SKM-1 (cell line): Measurements from ENCODE around the gene SIRT6.
"Not testable (repeated sequence)": the region's sequence is repeated elsewhere in the genome, so short reads cannot be mapped to it uniquely, and the experiment has no call there.

Experiments
- DNase-seq: peaks from one replicate; lab custom pipeline; 2025; ENCODE audit not compliant: unreplicated experiment; lab: John Stamatoyannopoulos, UW

The SIRT6 gene

DNA sequence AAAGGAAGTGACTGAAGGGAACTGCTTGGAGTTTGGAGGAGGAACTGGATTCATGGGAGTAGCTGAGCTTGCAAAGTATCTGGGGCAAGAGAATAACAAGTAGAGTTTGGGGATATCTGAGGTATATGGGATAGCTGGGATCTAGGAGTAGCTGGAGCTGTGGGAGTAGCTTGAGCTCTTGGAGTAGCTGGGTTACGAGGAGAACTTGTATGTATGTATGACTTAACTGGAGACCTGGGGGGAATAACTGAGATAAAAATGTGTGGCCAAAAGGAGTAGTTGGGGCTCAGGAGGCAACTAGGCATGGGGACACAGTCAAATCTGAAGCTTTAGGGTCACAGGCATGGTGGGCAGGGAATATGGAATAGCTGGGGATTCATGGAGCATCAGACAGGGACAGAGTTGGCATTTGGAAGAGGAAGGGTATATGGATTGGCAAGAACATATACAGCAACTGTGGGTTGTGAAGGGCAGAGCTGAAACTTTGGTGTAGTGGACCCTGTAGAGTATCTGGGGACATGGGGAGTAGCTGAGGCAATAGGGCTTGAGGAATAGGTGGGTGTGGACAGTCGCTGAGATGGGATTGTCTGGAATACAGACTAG lies 18.7 kb upstream of the SIRT6 start:
- DNase-seq, result no peak

DNA sequence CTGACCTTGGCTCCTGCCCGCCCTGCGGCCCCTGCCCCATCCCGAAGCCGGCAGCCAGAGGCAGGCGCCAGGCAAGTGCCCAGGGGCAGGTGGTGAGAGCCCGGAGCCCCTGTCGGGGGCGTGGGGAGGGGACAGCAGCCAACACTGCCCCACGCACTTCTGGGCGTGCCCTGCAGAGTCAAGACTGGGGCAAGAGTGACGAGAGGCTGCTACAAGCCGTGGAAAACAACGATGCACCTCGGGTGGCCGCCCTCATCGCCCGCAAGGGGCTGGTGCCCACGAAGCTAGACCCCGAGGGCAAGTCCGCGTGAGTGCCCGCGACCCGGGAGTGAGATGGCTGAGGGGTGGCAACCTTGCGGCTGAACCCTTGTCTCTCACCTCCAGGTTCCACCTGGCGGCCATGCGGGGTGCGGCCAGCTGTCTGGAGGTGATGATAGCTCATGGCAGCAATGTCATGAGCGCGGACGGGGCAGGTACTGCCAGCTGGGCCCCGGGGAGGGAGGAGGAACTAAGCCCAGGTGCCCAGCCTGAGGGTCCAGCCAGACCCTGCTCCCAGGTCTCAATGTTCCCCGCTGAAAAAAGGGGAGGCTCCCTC lies 17.4 kb upstream of the SIRT6 start:
- DNase-seq, result no peak

DNA sequence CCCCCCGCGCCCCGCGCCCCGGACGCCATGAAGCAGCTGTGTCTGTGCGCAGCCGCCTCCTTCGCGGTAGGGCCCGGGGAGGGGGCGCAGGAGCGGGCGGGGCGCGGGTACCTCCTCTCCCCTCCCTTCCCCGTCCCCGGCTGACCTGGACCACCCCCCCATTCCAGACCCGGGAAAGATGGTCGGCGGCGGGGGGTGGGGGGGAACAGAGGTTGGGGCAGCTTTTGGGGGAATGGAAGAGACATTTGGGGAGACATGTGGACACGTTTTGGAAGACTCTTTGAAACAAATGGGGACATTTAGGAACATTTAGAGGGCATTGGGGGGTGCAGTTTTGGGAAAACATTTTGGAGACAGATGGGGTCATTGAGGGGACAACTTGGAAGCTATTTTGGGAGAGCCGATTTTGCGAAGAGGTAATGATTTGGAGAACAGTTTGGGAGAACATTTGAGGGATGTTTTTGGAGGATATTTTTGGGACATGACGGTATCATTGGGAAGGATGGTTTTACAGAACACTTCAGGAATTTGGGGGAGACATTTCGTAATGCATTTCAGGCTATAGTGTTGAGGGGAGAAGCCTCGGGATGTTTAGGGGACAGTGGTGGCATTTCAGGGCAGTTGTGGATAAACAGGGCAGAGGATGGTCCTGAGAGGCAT lies 16.2 kb upstream of the SIRT6 start:
- DNase-seq, result no peak

DNA sequence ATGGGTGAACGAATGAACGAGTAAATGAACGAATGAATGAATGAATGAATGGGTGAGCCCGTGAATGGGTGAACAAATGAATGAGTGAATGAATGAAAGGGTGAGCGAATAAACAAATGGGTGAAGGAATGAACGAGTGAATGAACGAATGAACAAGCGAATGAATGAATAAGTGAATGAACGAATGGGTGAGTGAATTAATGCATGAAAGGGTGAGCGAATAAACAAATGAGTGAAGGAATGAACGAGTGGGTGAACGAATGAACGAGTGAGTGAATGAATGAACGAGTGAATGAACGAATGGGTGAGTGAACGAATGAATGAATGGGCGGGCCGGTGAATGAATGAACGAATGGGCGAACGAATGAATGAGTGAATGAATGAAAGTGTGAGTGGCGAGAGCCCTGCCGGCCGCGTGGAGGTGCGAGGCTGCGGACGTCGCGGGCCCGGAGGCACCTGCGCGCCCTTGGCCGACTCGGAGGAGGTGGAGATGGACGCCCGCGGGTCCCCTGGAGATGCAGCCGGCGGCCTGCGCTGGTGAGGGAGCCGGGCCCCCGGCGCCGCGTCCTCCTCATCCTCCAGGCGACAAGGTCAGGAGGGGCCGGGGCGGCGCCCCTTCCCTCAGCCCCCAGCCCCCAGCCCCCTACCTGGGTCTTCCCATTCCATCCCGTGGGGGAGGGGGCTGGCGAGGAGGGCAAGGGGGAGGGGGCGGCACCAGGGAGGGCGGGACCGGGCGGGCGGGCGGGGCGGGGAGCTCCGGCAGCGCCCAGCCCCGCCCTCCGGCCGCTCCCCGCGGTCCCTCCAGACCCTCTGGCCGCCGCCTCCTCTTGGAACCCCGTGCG lies 15.5 kb upstream of the SIRT6 start:
- DNase-seq, result no peak

DNA sequence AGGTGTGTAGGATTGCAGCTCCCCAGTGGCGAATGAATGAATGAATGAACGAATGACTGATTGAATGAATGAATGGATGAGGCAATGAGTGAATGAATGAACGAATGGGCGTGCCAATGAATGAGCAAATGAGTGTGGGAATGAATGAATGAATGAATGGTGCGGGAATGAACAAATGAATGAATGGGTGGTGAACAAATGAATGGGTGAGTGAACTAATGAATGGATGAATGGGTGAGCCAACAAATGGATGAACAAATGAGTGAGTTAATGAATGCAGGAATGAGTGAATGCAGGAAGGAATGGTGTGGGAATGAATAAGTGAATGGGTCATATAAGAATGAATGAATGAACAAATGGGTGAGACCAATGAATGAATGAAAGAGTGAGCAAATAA lies 14.9 kb upstream of the SIRT6 start:
- DNase-seq, result no peak

DNA sequence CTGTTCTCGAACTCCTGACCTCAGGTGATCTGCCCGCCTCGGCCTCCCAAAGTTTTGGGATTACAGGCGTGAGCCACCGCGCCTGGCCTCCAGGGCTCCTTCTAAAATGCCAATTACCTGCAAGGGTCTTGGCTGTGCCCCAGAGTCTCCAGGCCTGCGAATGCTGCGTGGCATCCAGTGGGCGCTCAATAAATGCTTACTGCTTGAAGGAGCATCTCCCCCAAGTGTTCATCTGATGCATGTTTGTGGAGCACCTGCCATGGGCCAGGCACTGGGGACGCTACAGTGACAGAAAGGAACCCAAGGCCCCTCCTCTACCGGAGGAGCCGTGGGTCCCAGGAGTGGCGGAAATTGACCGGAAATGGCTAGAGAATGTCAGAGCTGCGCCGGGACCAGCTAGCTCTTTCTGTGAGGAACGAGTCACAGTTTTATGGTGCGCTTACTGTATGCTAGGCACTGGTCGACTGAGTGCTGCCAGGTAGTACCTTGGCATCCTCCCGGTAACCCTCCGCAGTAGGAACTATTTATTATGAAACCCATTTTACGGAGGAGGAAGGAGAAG lies 14.3 kb upstream of the SIRT6 start:
- DNase-seq, result no peak

DNA sequence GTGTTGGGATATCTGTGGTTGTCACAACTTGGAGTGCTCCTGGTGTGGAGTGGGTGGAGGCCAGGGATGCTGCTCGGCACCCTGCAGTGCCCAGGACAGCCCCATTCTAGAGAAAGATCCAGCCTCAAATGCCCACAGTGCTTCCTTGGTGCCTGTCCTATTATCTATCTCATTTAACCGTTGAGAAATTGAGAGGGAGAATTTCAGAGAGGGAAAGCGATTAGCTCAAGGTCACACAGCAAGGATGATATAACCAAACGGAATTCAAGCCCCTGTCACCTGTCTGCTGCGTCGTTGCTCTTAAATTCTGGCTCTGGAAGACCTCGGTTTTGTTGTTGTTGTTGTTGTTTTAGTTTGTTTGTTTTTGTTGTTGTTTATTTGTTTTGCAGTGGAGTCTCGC lies 13.6 kb upstream of the SIRT6 start:
- no peak for DNase-seq

DNA sequence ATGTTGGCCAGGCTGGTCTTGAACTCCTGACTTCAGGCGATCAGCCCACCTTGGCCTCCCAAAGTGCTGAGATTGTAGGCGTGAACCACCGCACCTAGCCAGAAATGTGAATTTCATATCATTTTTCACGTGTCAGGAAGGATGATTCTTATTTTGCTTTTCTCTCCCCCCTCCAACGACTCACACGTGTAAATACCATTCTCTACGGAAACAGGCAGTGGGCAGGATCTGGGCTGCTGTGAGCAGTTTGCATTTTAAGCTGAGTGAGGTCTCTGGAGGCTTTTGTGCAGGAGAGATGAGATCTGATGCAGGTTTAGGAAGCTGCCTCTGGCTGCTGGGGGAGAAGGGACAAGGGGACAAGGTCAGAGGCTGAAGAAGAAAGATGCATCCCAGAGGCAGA lies 12.0 kb upstream of the SIRT6 start:
- no peak for DNase-seq

DNA sequence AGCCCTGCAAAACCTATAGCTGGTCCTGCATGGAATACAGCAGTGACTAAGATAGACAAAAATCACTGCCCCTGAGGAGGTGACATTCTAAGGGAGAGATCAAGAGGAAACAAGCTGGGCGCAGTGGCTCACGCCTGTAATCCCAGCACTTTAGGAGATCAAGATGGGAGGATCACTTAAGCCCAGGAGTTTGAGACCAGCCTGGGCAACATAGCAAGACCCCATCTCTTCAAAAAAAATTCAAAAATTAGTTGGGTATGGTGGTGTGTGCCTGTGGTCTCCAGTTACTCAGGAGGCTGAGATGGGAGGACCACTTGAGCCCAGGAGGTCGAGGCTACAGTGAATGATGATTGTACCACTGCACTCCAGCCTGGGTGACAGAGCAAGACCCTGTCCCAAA lies 10.2 kb upstream of the SIRT6 start:
- not testable (repeated sequence) for DNase-seq

DNA sequence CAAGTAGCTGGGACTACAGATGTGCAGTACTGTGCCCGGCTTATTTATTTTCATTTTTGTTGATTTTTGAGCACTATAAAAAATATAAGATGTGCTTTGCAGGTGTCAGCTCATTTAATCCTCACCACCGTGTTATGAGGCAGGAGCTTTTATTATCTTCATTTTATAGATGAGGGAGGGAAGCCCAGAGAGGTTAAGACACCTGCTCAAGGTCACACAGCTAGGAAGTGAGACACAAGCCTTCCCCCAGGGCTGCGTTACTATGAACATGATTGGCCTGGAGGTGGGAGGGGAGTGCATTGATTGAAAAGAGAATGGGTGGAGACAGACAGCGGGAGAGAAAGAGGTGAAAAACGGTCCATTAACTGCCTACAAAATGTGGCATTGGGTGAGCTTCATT lies 7.3 kb upstream of the SIRT6 start:
- no peak for DNase-seq

DNA sequence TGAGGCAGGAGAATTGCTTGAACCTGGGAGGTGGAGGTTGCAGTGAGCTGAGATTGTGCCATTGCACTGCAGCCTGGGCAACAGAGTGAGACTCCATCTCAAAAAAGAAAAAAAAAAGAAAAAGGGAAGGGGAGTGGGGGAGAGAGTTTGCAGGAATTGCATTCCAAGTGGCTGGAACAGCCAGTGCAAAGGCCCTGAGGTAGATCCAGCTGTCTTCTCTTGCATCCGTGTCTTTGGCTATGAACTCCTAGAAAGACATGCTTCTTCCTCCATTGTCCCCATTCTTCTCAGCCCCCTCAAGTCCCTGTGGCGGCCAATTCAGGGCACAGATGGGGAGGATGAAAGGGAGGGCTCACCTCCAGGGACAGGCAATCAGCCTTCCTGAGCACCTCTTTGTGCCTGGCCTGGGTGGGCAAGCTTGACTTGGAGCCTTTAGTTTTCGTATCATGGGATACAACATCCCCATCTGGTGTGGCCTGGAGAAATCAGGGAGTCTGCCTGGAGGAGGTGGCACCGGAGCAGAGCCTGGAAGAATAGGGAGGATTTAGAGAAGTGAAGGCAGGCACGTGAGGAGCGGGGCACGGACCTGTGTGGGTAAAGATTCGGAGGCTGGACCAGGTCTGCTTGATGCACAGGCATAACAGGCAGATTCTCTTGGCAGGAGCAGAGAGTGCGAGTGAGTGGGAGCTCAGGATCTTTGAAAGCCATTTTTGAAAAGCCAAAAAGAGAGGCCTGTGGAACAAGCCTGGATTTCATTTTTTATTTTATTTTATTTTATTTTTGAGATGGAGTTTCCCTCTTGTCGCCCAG lies 5.2 kb upstream of the SIRT6 start:
- DNase-seq, result no peak

DNA sequence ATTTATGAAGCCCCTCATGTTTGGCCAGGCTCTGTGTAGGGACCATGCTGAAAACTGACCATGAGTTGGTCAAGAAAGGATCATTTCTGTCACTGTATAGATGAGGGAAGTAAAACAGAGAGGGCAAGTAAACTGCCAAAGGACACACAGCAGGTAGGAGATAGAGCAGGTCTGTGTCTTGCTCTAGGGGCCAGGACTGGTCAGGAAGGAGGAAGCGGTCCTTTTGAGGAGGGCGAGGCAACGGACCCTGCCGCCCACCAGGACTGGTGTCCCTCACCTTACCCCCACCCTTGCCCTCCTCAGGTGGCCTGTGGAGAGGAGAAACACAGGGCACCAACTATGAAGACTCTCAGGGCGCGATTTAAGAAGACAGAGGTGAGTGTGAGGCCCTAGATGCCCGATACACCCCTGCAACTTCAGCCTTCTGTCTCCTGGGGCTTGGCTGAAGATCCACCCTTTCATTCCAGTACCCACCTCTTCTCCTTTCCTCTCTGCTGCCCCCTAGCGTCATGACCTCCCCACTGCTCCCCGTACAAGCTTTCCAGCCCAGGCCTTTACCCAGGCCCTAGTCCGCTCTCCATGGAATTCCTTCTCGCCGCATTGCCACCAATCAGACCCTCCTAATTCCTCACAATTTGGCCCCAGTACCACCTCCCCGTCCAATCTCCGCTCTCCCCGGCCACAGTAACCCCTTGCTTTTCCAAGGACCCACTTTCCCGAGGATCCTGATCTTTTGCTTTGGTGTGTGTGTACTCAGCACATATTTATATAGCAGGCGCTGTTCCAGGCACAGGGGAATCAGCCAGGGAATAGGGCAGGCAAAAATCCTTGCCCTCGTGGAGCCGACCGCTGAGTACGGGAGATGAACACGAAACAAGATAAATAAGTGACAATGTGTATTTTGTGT lies 4.0 kb upstream of the SIRT6 start:
- peak; percentile 75 for DNase-seq

DNA sequence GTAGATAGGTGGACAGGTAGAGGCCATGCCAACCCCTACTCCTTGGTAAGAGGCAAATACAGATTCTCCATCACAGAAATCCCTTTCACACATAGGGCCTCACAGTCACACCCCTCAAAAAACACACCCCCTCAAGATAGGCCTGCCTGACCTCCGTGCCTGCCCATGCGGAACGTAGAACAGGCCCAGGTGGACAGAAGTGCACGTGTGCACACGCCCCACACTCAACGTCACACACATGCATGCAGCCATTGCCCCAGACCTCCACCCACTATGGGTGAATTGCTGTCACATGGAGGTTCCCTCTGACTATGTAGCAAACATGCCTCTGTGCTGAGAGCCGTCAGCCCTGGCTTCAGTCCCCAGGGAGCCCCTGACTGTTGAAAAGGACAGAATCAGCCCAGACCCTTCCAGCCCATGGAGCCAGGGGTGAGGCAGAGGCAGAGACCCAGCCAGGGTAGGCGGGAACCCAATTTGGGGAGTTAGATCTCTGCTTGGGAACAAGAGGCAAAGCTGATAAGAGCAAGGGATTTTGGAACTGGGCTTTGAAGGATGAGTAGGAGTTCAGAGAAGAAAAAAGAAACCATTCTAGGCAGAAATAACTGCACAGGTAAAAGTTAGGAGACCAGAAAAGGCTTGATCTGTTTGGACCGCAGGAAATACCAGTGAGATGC lies 3.2 kb upstream of the SIRT6 start:
- no peak for DNase-seq

DNA sequence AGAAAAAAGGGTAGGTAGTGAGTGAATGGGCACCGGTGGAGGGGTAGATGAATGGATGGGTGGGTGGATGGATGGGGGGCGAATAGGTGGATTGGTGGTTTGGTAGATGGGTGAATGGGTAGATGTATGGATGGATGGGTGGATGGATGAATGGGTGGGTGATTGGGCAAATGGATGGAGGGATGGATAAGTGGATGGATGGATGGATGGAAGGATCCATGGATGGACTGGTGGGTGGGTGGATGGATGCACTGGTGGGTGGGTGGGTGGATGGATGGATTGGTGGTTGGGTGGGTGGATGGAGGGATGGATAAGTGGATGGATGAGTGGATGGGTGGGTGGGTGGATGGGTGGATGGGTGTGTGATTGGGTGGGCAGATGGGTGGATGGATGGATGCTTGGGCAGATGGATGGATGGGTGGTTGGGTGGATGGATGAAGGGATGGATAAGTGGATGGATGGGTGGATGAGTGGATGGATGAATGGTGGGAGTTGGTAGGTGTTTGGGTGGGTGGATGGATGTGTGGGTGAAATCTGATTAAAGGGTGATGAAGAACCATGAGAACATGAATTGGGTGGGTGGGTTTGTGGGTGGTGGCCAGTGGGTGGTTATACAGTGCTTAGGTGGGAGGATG lies 2.5 kb upstream of the SIRT6 start:
- no peak for DNase-seq

DNA sequence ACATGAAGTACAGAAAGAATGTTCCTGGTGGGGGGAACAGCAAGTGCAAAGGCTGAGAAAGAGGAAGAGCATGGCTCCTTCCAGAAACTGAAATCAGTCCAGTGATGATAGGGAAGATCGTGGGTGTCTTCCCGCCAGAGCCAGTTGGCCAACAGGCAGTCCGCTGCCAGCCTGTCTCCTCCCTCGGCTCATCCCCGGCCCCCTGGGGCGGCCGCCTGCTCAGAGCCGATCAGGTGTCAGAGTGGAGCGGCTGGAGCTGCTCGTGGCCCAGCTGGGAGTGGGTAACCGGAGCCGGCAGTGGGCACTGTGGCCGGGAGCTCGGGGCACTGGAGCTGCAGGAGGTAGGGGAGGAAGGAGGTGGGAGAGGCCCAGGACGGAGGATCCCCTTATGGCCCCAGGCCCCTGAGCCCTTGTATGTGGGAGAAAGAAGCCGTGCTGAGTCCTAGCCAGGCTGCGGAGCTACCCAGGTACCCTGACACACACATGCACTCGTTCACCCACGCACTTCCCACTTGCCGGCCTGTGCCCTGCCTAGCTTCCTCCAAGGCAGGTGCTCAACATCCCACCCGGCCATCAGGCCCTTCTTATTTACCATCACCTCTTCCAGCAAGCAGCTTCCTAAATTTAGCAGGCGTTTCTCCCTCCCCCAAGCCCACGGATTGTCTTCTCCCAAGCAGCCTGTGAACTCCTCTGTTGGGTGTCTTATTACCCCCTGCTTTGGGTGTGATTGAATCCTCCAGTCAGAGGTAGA lies 1.8 kb upstream of the SIRT6 start:
- no peak for DNase-seq

DNA sequence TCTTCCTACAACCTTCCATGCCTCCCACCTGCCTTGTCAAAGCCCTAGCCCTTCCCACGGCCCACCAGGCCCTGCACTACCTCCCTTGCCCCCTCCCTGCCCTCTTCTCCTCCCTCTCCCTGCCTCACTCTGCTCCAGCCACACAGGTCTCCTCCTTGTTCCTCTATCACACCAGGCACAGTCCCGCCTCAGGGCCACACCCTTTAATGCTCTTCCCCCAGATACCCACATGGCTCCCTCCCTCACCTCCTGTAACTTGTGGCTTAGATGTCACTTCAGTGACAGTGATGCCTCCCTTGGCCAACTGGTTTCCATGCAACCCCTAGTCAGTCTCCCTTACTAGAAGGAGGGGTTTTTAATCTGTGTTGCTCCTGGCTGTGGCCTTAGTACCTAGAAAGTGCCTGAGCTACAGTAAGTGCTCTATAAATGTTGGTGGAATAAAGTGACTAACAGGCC lies 1.3 kb downstream of the SIRT6 start:
- DNase-seq, result no peak

DNA sequence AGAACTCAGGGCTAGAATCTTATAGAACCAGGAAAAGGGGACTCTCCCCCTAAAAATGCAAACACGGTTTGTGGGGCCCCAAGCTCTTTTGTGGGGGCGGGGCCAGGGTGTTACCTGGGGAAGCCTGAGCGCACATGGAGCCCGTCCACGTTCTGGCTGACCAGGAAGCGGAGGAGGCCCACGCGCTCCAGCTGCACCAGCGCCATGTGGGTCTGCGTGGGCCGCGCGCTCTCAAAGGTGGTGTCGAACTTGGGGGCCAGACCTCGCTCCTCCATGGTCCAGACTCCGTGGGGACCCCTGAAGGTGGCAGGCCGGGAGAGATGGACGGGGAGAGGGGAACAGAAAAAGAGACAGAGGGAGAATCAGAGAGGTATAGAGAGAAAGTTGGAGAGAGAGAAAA lies 3.4 kb downstream of the SIRT6 start:
- DNase-seq, result no peak

DNA sequence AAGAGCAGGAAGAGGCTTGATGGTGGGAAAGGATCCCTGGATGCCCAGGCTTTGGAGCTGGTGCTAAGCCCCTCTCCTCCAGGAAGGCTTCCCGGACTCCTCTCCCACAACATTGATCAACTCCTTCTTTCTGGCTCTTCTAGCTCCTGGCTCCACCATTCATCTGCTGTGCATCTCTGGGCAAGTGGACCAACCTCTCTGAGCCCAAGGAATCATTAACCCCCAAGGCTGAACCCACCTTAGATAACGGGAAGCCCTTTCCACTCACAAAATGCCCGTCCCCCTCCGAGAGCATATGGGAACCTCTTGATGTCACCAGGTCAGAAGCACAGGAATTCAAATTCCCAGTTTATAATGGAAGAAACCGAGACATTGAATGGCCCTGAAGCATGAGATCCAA lies 5.2 kb downstream of the SIRT6 start:
- no peak for DNase-seq
